Parathyroid adenoma (tissue), 2 donors: Measurements from ENCODE around the gene FIZ1.

Experiments
- H2AFZ ChIP-seq: fragments of 300-600 bp; sonication (generic); one replicate; pipeline ENCODE4 v1.7.0; 2017; ENCODE audit warnings: antibody characterized with exemption, mild to moderate bottlenecking
- H3K27ac ChIP-seq: fragments of 300-600 bp; sonication (generic); one replicate; pipeline ENCODE4 v1.7.0; 2017
- H3K27me3 ChIP-seq: fragments of 300-600 bp; sonication (generic); one replicate; pipeline ENCODE4 v1.7.0; 2017; ENCODE audit warnings: low read length; ENCODE audit not compliant: control insufficient read depth, insufficient read depth
- H3K36me3 ChIP-seq: fragments of 300-600 bp; sonication (generic); one replicate; pipeline ENCODE4 v1.7.0; 2017; ENCODE audit warnings: low read length; ENCODE audit not compliant: control insufficient read depth, insufficient read depth
- H3K4me1 ChIP-seq: fragments of 300-600 bp; sonication (generic); one replicate; pipeline ENCODE4 v1.7.0; 2017; ENCODE audit warnings: control low read depth
- H3K4me2 ChIP-seq: fragments of 300-600 bp; sonication (generic); one replicate; pipeline ENCODE4 v1.7.0; 2017; ENCODE audit warnings: low read length
- H3K4me3 ChIP-seq: fragments of 300-600 bp; sonication (generic); one replicate; pipeline ENCODE4 v1.7.0; 2017; ENCODE audit warnings: low read depth, low read length
- H3K79me2 ChIP-seq: fragments of 300-600 bp; sonication (generic); one replicate; pipeline ENCODE4 v1.7.0; 2017; ENCODE audit warnings: control low read depth
- H3K9ac ChIP-seq: fragments of 300-600 bp; sonication (generic); one replicate; pipeline ENCODE4 v1.7.0; 2017; ENCODE audit warnings: mild to moderate bottlenecking
- H3K9me3 ChIP-seq: fragments of 300-600 bp; sonication (generic); one replicate; pipeline ENCODE4 v1.7.0; 2017; ENCODE audit warnings: low read length; ENCODE audit not compliant: control insufficient read depth
- TF ChIP-seq, protein P1 (sequence below): fragments of 300-600 bp; sonication (generic); IDR thresholded peaks from one replicate; pipeline ENCODE4 v1.7.0; 2017; ENCODE audit warnings: antibody characterized with exemption, mild to moderate bottlenecking
- donor health status: primary hyperparathyroidism.

Gene FIZ1

DNA sequence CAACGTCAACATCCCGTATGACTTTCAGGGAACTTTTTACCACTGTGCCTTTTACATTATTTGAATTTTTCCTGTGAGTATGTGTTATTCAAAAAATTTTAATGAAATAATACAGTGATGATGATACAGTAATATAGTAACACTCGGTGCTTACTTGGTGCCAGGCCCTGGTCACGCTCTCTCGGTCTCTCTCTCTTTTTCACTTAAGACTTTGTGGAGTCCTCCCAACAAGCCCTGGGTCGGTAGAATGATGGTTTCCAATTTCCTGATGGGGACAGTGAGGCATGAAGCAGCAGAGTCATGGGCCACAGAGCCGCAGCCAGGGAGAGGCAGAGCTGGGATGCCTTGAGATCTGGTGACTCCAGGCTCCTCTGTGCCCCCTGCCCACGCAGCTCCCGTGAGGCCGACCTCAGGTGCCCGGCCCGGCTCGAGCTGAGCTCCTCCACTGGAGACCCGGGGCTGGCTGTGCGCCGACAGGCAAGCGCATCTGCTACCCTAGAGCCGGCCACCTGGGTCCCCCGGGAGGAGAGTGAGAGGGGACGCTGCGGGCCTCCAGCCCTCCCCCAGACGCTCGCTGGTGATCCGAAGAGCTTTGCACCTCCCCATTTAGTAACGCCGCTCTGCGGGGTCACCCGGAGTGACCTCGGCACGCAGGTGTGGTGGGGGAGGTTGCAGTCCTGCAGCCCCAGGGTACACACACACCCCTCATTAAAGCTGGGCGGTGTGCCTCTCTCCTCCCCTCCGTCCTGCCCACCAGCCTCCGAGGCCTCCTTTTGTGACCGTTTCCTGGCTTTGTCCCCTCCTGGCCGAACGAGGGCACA is 49.6 kb downstream of the FIZ1 start:
- Histone ChIP-seq H3K27ac (no peak overlapping the region), H3K36me3 (no peaks in the 10 kb centered on the region), H3K4me2 (no peak overlapping the region), H3K9me3 (no peaks in the 10 kb centered on the region), H2AFZ (peak overlapping the region; percentile 47), H3K4me3 (no peak overlapping the region), H3K9ac (no peak overlapping the region), H3K79me2 (no peaks in the 10 kb centered on the region), H3K27me3 (no peaks in the 10 kb centered on the region), H3K4me1 (no peaks in the 10 kb centered on the region)
- TF ChIP-seq, protein P1, sequence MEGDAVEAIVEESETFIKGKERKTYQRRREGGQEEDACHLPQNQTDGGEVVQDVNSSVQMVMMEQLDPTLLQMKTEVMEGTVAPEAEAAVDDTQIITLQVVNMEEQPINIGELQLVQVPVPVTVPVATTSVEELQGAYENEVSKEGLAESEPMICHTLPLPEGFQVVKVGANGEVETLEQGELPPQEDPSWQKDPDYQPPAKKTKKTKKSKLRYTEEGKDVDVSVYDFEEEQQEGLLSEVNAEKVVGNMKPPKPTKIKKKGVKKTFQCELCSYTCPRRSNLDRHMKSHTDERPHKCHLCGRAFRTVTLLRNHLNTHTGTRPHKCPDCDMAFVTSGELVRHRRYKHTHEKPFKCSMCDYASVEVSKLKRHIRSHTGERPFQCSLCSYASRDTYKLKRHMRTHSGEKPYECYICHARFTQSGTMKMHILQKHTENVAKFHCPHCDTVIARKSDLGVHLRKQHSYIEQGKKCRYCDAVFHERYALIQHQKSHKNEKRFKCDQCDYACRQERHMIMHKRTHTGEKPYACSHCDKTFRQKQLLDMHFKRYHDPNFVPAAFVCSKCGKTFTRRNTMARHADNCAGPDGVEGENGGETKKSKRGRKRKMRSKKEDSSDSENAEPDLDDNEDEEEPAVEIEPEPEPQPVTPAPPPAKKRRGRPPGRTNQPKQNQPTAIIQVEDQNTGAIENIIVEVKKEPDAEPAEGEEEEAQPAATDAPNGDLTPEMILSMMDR = no peak

DNA sequence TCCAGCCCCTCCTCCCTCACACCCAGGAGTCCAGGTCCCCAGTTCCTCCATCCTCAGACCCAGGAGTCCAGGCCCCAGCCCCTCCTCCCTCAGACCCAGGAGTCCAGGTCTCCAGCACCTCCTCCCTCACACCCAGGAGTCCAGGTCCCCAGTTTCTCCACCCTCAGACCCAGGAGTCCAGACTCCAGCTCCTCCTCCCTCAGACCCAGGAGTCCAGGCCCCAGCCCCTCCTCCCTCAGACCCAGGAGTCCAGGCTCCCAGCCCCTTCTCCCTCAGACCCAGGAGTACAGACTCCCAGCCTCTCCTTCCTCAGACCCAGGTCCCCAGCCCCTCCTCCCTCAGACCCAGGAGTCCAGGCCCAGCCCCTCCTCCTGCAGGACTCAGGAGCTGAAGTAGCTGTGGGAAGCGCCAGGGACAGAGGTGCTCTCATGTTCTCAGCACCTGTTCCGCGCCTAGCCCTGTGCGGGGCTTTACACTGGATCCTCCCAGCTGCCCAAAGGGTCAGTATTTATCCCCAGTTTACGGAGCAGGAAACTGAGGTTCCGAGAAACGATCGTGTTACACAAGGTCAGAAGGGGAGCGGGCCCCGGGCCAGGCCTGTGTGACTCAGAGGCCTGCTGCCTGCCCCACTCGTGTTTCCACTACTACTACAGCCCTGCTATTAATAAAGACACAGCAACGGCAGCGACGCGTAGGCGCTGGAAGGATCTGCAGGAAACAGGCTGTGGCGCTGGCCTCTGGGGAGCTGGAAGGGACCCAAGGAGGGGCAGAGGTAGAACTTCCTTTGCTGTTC is 52.3 kb downstream of the FIZ1 start:
- TF ChIP-seq, protein P1 = no peak
- Histone ChIP-seq H3K36me3 (no peaks in the 10 kb centered on the region), H3K4me3 (no peak overlapping the region), H2AFZ (no peak overlapping the region), H3K4me2 (no peak overlapping the region), H3K9me3 (no peaks in the 10 kb centered on the region), H3K4me1 (no peaks in the 10 kb centered on the region), H3K79me2 (no peaks in the 10 kb centered on the region), H3K27me3 (no peaks in the 10 kb centered on the region), H3K9ac (no peak overlapping the region), H3K27ac (peak overlapping the region; percentile 66)

DNA sequence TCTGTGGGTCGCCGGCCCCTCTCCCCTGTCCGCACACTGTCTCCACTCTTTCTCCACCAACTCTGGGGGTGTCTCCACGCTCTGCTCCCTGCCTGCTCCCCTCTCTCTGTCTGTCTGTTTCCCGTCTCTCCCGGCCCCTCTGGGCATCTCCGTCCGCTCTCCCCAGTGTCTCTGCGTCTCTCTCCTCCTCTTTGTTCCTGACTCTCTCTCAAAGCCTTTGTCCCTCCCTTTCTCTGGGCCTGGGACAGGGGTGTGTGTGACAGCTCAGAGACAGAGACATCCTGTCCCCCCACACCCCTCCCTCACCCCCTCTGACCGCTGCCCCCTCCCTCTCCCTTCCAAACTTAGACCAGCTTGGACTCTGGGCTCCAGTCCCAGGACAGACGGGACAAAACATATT is 53.3 kb downstream of the FIZ1 start:
- no peaks in the 10 kb centered on the region for H3K9me3 ChIP-seq
- no peak overlapping the region for H3K4me2 ChIP-seq
- H3K79me2 ChIP-seq = no peaks in the 10 kb centered on the region
- H3K27ac ChIP-seq = peak overlapping the region; percentile 66
- no peaks in the 10 kb centered on the region for H3K4me1 ChIP-seq
- H2AFZ ChIP-seq = no peak overlapping the region
- H3K9ac ChIP-seq = no peak overlapping the region
- H3K4me3 ChIP-seq = no peak overlapping the region
- TF ChIP-seq, protein P1 = no peak
- H3K36me3 ChIP-seq = no peaks in the 10 kb centered on the region
- no peaks in the 10 kb centered on the region for H3K27me3 ChIP-seq

DNA sequence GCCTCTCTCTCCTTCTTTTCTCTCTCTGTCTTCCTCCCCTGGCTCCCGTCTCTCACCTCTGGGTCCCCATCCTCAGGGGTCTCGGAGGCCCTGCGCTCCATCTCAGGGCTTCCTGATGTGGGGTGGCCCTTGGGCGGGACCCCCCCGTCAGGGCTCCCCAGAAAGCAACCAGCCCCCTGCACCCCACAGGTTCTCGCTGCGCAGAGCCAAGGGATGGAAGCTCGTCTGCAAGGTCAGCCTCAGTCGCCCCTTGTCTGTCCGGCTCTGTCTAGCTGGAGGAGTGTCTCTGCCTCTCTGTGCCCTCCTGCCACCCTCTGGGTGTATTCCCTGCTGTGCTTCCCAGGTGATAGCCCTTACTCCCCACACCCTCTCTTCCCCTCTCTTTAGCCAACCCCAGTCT is 53.9 kb downstream of the FIZ1 start, which contains the start of gene SBK3:
Gene SBK3, minus strand, starts transcription at position 101 of the 400 bp plus-strand sequence. Its CDS starts 0 bp downstream, at position 101.
- Histone ChIP-seq H3K9me3 (no peaks in the 10 kb centered on the region), H3K79me2 (no peaks in the 10 kb centered on the region), H3K27ac (peak within 1 kb of the TSS; percentile 66), H3K4me1 (no peaks in the 10 kb centered on the region), H3K4me2 (no peak within 1 kb of the TSS), H3K36me3 (no peaks in the 10 kb centered on the region), H2AFZ (no peak within 1 kb of the TSS), H3K4me3 (no peak within 1 kb of the TSS), H3K27me3 (no peaks in the 10 kb centered on the region), H3K9ac (no peak within 1 kb of the TSS)
- TF ChIP-seq, protein P1 = no peak
